Endothelial cell (in vitro differentiated cells): ENCODE results near the gene CACNB2. TPM values are rescaled to one million over a fixed set of nuclear protein-coding genes. Genes with fewer than 3 reads are reported as not detected.

Experiments used
- DNase-seq: peaks from one replicate; pipeline ENCODE4 v3.0.0; 2021; ENCODE audit warnings: low spot score
- H3K27ac Mint-ChIP-seq: one replicate; pipeline ENCODE4 v1.8.0; 2021; ENCODE audit warnings: mixed read lengths, inconsistent platforms; ENCODE audit not compliant: unreplicated experiment
- H3K27me3 Mint-ChIP-seq: one replicate; pipeline ENCODE4 v1.8.0; 2021; ENCODE audit warnings: mild to moderate bottlenecking, moderate library complexity, mixed read lengths, inconsistent platforms; ENCODE audit not compliant: unreplicated experiment
- H3K36me3 Mint-ChIP-seq: one replicate; pipeline ENCODE4 v1.8.0; 2021; ENCODE audit warnings: mild to moderate bottlenecking, low read depth, mixed read lengths, inconsistent platforms; ENCODE audit not compliant: unreplicated experiment
- H3K4me1 Mint-ChIP-seq: one replicate; pipeline ENCODE4 v1.8.0; 2021; ENCODE audit warnings: mild to moderate bottlenecking, mixed read lengths, inconsistent platforms; ENCODE audit not compliant: unreplicated experiment
- H3K4me3 Mint-ChIP-seq: one replicate; pipeline ENCODE4 v1.8.0; 2021; ENCODE audit warnings: mild to moderate bottlenecking, mixed read lengths, inconsistent platforms; ENCODE audit not compliant: unreplicated experiment
- H3K9me3 Mint-ChIP-seq: one replicate; pipeline ENCODE4 v1.8.0; 2021; ENCODE audit warnings: mixed read lengths, inconsistent platforms; ENCODE audit not compliant: unreplicated experiment
- CTCF ChIP-seq: fragments of 200-600 bp; sonication (generic); IDR thresholded peaks from one replicate; pipeline ENCODE4 v1.5.0; 2021; ENCODE audit warnings: antibody characterized with exemption; ENCODE audit not compliant: unreplicated experiment
- total RNA-seq: library from RNA; stranded (reverse); fragmentation: NEBNext Ultra II Directional; extraction: Animal tissue kit (Norgen Biotek cat#: 25700); gene quantifications from one replicate; pipeline ENCODE4 v1.2.1, GENCODE V29; 2021; ENCODE audit not compliant: unreplicated experiment

The CACNB2 gene
- total RNA-seq, 1 donor from 2014 or later, result 1.5 TPM

GRCh38 chr10:18109341-18109870 is 30.8 kb upstream of the CACNB2 start:
- H3K36me3 Mint-ChIP-seq, result no peaks in the 10 kb centered on the region

GRCh38 chr10:18113881-18114280 is 26.3 kb upstream of the CACNB2 start:
- H3K4me3 Mint-ChIP-seq, result no peak overlapping the region
- H3K27ac Mint-ChIP-seq, result no peak overlapping the region
- no peaks in the 10 kb centered on the region for H3K36me3 Mint-ChIP-seq
- no peak for DNase-seq
- TF ChIP-seq CTCF, result no peak
- no peaks in the 10 kb centered on the region for H3K4me1 Mint-ChIP-seq
- no peaks in the 10 kb centered on the region for H3K27me3 Mint-ChIP-seq
- H3K9me3 Mint-ChIP-seq, result no peaks in the 10 kb centered on the region

More at GRCh38 chr10:18109341-18109870, 30.8 kb upstream of the CACNB2 start:
- Mint-ChIP-seq H3K4me3 (no peak overlapping the region), H3K9me3 (no peaks in the 10 kb centered on the region), H3K27ac (no peak overlapping the region), H3K4me1 (no peaks in the 10 kb centered on the region), H3K27me3 (no peaks in the 10 kb centered on the region)
- no peak for DNase-seq
- no peak for TF ChIP-seq CTCF

- Mint-ChIP-seq H3K27me3 (no peaks in the 10 kb centered on the region), H3K27ac (no peak overlapping the region), H3K9me3 (no peaks in the 10 kb centered on the region), H3K4me3 (no peak overlapping the region), H3K36me3 (no peaks in the 10 kb centered on the region), H3K4me1 (no peaks in the 10 kb centered on the region)
- TF ChIP-seq CTCF, result no peak
- DNase-seq, result no peak
Observed at GRCh38 chr10:18117276-18117675, 22.9 kb upstream of the CACNB2 start.

GRCh38 chr10:18122753-18123152 is 17.5 kb upstream of the CACNB2 start:
- H3K36me3 Mint-ChIP-seq, result no peaks in the 10 kb centered on the region
- H3K4me3 Mint-ChIP-seq, result no peak overlapping the region
- H3K4me1 Mint-ChIP-seq, result no peaks in the 10 kb centered on the region
- H3K9me3 Mint-ChIP-seq, result no peaks in the 10 kb centered on the region
- no peak for TF ChIP-seq CTCF
- H3K27ac Mint-ChIP-seq, result no peak overlapping the region
- no peaks in the 10 kb centered on the region for H3K27me3 Mint-ChIP-seq
- no peak for DNase-seq

GRCh38 chr10:18133046-18133445 is 7.2 kb upstream of the CACNB2 start:
- H3K27ac Mint-ChIP-seq, result no peak overlapping the region
- no peaks in the 10 kb centered on the region for H3K9me3 Mint-ChIP-seq
- no peak for DNase-seq
- TF ChIP-seq CTCF, result no peak
- no peaks in the 10 kb centered on the region for H3K27me3 Mint-ChIP-seq
- H3K4me3 Mint-ChIP-seq, result no peak overlapping the region
- no peaks in the 10 kb centered on the region for H3K4me1 Mint-ChIP-seq
- no peaks in the 10 kb centered on the region for H3K36me3 Mint-ChIP-seq
